Calu3 (cell line): ENCODE measurements around the gene UGT2B7. TPM values are rescaled to one million over a fixed set of nuclear protein-coding genes. Genes with fewer than 3 reads are reported as not detected.

ENCODE experiments used
- BruUV-seq: library from RNA; stranded (reverse); fragments of 400-500 nt; replicated peaks from 2 replicates; lab custom pipeline; 2021; lab: Mats Ljungman, UMichigan
- CTCF ChIA-PET: fragments of 300-600 bp; sonication (Branson Sonifier 250); formaldehyde crosslinking; loops from one replicate; lab custom pipeline; 2022; ENCODE audit warnings: antibody characterized with exemption; lab: Charles Lee
- DNase-seq: peaks from one replicate; pipeline ENCODE4 v3.0.0; 2022
- H3K27ac Mint-ChIP-seq: one replicate; pipeline ENCODE4 v1.8.0; 2022; ENCODE audit warnings: mixed read lengths; ENCODE audit not compliant: unreplicated experiment
- H3K27me3 Mint-ChIP-seq: one replicate; pipeline ENCODE4 v1.8.0; 2022; ENCODE audit warnings: mixed read lengths; ENCODE audit not compliant: unreplicated experiment
- H3K36me3 Mint-ChIP-seq: one replicate; pipeline ENCODE4 v1.8.0; 2022; ENCODE audit warnings: mild to moderate bottlenecking, moderate library complexity, mixed read lengths; ENCODE audit not compliant: insufficient read depth, unreplicated experiment
- H3K4me1 Mint-ChIP-seq: one replicate; pipeline ENCODE4 v1.8.0; 2022; ENCODE audit warnings: mild to moderate bottlenecking, low read depth, mixed read lengths; ENCODE audit not compliant: unreplicated experiment
- H3K4me3 Mint-ChIP-seq: one replicate; pipeline ENCODE4 v1.8.0; 2022; ENCODE audit warnings: mild to moderate bottlenecking, low read depth, moderate library complexity, mixed read lengths; ENCODE audit not compliant: unreplicated experiment
- H3K9me3 Mint-ChIP-seq: one replicate; pipeline ENCODE4 v1.8.0; 2022; ENCODE audit warnings: low read depth, mixed read lengths; ENCODE audit not compliant: unreplicated experiment
- CTCF ChIP-seq: fragments of 200-600 bp; IDR thresholded peaks from one replicate; pipeline ENCODE4 v1.8.0; 2022; ENCODE audit warnings: antibody characterized with exemption; ENCODE audit not compliant: unreplicated experiment
- intact Hi-C: fragments of 100-400 bp; cut with micrococcal nuclease; formaldehyde crosslinking; loops from one replicate; pipeline ENCODE4 v1.10.0; 2022; ENCODE audit not compliant: unreplicated experiment
- total RNA-seq: library from RNA; stranded (reverse); gene quantifications from 2 replicates; pipeline ENCODE4 v1.2.3, GENCODE V29; 2022

UGT2B7 gene
- total RNA-seq, 1 experiment from 2014 or later, result 25.5 TPM

GRCh38 chr4:69054578-69055200 is 41.6 kb upstream of the UGT2B7 start:
- CTCF ChIA-PET, result no interaction called here
- H3K27me3 Mint-ChIP-seq, result no peaks in the 10 kb centered on the region
- TF ChIP-seq CTCF, result no peak
- no TSS peak for BruUV-seq
- peaks cover 68% of the 10 kb centered on the region for H3K36me3 Mint-ChIP-seq
- peaks cover 32% of the 10 kb centered on the region for H3K4me1 Mint-ChIP-seq
- intact Hi-C loops, result loop anchor here (5.0 to 10.0 kb wide), 2 partner anchors 113 to 1170 kb away; partner anchors contain the start of gene FDCSP
- peak overlapping the region; percentile 90 for H3K27ac Mint-ChIP-seq
- H3K9me3 Mint-ChIP-seq, result no peaks in the 10 kb centered on the region
- DNase-seq, result peak; percentile 57
- H3K4me3 Mint-ChIP-seq, result peak overlapping the region; percentile 70

- no peak for DNase-seq
- no peak for TF ChIP-seq CTCF
- Mint-ChIP-seq H3K36me3 (peaks cover 60% of the 10 kb centered on the region), H3K27ac (peak overlapping the region; percentile 90), H3K4me3 (peak overlapping the region; percentile 70), H3K9me3 (no peaks in the 10 kb centered on the region), H3K4me1 (peaks cover 32% of the 10 kb centered on the region), H3K27me3 (no peaks in the 10 kb centered on the region)
- CTCF ChIA-PET, result no interaction called here
- intact Hi-C loops, result loop anchor here (2.0 to 10.0 kb wide), 3 partner anchors 111 to 1169 kb away; partner anchors contain the start of gene FDCSP
- BruUV-seq, result no TSS peak
These were observed 40.1 kb upstream of the UGT2B7 start for GRCh38 chr4:69056150-69056549.

- Mint-ChIP-seq H3K4me3 (peak overlapping the region; percentile 24), H3K36me3 (peaks cover 51% of the 10 kb centered on the region), H3K9me3 (no peaks in the 10 kb centered on the region), H3K4me1 (peaks cover 25% of the 10 kb centered on the region), H3K27me3 (no peaks in the 10 kb centered on the region), H3K27ac (peak overlapping the region; percentile 90)
- no peak for DNase-seq
- CTCF ChIA-PET, result interaction anchor here (1.0 to 1.1 kb wide), 2 partner anchors 8 to 113 kb away, joined by 3 read pairs; no protein-coding TSS in a partner anchor
- BruUV-seq, result TSS peak; percentile 8
- intact Hi-C loops, result loop anchor here (2.0 to 10.0 kb wide), 3 partner anchors 110 to 1168 kb away; partner anchors contain the start of gene FDCSP
- no peak for TF ChIP-seq CTCF
These were observed 39.2 kb upstream of the UGT2B7 start for GRCh38 chr4:69056921-69057550.

GRCh38 chr4:69057620-69058409 is 38.5 kb upstream of the UGT2B7 start:
- Mint-ChIP-seq H3K4me3 (peak overlapping the region; percentile 24), H3K36me3 (peaks cover 44% of the 10 kb centered on the region), H3K27ac (peak overlapping the region; percentile 90), H3K4me1 (peaks cover 24% of the 10 kb centered on the region), H3K9me3 (no peaks in the 10 kb centered on the region), H3K27me3 (no peaks in the 10 kb centered on the region)
- BruUV-seq, result no TSS peak
- no peak for TF ChIP-seq CTCF
- peak; percentile 52 for DNase-seq
- CTCF ChIA-PET, result interaction anchor here (1.0 to 1.1 kb wide), 3 partner anchors 8 to 112 kb away, joined by 3 read pairs; no protein-coding TSS in a partner anchor
- intact Hi-C loops, result loop anchor here (2.0 to 10.0 kb wide), 3 partner anchors 109 to 1167 kb away; partner anchors contain the start of gene FDCSP
